IgD-negative memory B cell (primary cell): Measurements from ENCODE around the gene GPR12. TPM values are rescaled to one million over a fixed set of nuclear protein-coding genes. Genes with fewer than 3 reads are reported as not detected.

ENCODE experiments used
- polyA plus RNA-seq: library from polyadenylated mRNA; unstranded; fragments of 300-500 nt; fragmentation: Illumina TruSeq; gene quantifications from one replicate; pipeline ENCODE4 v1.2.3, GENCODE V29; 2021

GPR12 gene
- polyA plus RNA-seq, 1 donor from 2014 or later, result not detected

Other genes starting within 250 kb of the GPR12 start
- gene WASF3, start 203.1 kb downstream of the GPR12 start, polyA plus RNA-seq, result not detected